Measurements from ENCODE around the gene SPG21. TPM values are rescaled to one million over a fixed set of nuclear protein-coding genes. Genes with fewer than 3 reads are reported as not detected.

The SPG21 gene
- total and polyA plus RNA-seq, 2 of the 13 experiments (the other 11 are each of a cell fraction or from before 2014, with no cell fraction given), result 36.7 to 42.4 TPM

DNA sequence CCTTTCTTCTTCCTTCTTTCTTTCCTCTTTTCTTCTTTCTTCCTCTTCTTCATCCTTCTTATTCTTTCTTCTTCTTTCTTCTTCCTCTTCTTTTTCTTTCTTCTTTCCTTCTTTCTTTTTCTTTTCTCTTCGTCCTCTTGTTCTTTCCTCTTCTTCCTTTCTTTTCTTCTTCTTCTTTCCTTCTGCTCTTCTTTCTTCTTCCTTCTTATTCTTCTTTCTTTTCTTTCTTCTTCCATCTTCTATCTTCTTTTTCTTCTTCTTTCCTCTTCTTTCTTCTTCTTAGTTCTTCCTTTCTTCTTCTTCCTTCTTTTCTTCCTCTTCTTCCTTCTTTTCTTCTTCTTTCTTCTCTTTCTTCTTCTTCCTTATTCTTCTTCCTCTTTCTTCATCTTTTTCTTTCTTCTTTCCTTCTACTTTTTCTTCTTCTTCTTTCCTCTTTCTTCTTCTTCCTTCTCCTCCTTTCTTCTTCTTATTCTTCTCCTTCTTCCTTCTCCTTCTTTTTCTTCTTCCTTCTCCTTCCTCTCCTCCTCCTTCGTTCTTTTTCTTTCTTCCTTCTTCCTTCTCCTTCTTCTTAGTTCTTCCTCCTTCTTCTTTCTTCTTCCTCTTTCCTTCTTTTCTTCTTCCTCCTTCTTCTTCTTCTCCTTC lies 37.8 kb downstream of the SPG21 start (continued):
- TF ChIP-seq, protein P1, sequence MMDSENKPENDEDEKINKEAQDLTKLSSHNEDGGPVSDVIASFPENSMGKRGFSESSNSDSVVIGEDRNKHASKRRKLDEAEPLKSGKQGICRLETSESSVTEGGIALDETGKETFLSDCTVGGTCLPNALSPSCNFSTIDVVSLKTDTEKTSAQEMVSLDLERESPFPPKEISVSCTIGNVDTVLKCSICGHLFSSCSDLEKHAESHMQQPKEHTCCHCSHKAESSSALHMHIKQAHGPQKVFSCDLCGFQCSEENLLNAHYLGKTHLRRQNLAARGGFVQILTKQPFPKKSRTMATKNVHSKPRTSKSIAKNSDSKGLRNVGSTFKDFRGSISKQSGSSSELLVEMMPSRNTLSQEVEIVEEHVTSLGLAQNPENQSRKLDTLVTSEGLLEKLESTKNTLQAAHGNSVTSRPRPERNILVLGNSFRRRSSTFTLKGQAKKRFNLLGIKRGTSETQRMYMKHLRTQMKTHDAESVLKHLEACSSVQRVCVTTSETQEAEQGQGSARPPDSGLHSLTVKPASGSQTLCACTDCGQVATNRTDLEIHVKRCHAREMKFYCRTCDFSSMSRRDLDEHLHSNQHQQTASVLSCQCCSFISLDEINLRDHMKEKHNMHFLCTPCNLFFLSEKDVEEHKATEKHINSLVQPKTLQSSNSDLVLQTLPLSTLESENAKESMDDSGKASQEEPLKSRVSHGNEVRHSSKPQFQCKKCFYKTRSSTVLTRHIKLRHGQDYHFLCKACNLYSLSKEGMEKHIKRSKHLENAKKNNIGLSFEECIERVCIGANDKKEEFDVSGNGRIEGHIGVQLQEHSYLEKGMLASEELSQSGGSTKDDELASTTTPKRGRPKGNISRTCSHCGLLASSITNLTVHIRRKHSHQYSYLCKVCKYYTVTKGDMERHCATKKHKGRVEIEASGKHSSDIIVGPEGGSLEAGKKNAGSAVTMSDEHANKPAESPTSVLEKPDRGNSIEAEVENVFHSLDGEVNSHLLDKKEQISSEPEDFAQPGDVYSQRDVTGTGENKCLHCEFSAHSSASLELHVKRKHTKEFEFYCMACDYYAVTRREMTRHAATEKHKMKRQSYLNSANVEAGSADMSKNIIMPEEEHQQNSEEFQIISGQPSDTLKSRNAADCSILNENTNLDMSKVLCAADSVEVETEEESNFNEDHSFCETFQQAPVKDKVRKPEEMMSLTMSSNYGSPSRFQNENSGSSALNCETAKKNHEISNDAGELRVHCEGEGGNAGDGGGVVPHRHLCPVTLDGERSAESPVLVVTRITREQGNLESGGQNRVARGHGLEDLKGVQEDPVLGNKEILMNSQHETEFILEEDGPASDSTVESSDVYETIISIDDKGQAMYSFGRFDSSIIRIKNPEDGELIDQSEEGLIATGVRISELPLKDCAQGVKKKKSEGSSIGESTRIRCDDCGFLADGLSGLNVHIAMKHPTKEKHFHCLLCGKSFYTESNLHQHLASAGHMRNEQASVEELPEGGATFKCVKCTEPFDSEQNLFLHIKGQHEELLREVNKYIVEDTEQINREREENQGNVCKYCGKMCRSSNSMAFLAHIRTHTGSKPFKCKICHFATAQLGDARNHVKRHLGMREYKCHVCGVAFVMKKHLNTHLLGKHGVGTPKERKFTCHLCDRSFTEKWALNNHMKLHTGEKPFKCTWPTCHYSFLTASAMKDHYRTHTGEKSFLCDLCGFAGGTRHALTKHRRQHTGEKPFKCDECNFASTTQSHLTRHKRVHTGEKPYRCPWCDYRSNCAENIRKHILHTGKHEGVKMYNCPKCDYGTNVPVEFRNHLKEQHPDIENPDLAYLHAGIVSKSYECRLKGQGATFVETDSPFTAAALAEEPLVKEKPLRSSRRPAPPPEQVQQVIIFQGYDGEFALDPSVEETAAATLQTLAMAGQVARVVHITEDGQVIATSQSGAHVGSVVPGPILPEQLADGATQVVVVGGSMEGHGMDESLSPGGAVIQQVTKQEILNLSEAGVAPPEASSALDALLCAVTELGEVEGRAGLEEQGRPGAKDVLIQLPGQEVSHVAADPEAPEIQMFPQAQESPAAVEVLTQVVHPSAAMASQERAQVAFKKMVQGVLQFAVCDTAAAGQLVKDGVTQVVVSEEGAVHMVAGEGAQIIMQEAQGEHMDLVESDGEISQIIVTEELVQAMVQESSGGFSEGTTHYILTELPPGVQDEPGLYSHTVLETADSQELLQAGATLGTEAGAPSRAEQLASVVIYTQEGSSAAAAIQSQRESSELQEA (CRISPR knock-in tag; IDR thresholded peaks at IDR 0.05; ENCODE audit: not compliant biosample characterization), result no peak

DNA sequence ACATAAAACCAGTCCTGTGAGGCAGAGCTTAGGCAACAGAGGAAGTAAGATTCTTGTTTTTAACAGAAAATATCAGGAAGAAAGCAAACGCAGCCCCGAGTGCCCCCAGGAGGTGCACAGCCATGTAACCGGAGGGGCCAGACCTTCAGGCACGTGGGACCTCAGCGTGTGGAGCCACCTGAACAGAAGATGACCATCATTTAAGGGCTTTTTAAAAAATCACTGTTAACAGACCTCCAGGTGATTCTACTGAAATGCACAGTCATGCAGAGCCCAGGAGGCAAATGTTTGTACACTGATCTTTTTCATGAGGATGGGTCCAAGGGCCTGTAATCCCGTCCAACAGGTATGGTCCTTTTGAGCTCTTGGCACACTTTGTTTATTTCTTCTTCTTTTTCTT lies 38.8 kb downstream of the SPG21 start:
- ATAC-seq (no peak; the same call in 2 of the 3 replicates), DNase-seq (ENCODE audit: low spot score) (no peak), FAIRE-seq (no peak)
- Histone ChIP-seq H2AFZ (ENCODE audit: low read length) (no peak overlapping the region), H3K36me3 (replicated peaks in 1 of 2; ENCODE audit: control insufficient read depth in 1 of 2, insufficient read depth in 2 of 2, low read length in 2 of 2) (peaks cover under 1 to 3% of the 10 kb centered on the region in 2 experiments; a peak in 2 of 5 replicates), H3K4me2 (ENCODE audit: low read depth, low read length) (no peak overlapping the region), H3K27me3 (ENCODE audit: control insufficient read depth in 1 of 2, insufficient read depth in 2 of 2, low read length in 2 of 2) (no peaks in the 10 kb centered on the region), H3K4me1 (ENCODE audit: insufficient read depth, low read length) (0 out of 2 replicates have a peak, but pooled peaks cover 7% of the 10 kb centered on the region), H3K4me3 (replicated peaks in 1 of 3; ENCODE audit: insufficient read depth in 1 of 3, low read depth in 2 of 3, low read length in 3 of 3) (no peak overlapping the region), H3K9ac (ENCODE audit: insufficient read depth, low read depth, low read length) (no peak overlapping the region), H4K20me1 (ENCODE audit: insufficient read depth, low read length) (no peaks in the 10 kb centered on the region), H3K27ac (ENCODE audit: extremely low read length, insufficient read depth, low read length) (no peak overlapping the region), H3K79me2 (ENCODE audit: insufficient read depth, low read length) (no peaks in the 10 kb centered on the region), H3K9me3 (ENCODE audit: low read length) (no peaks in the 10 kb centered on the region)
- 55% methylated on average over 6 of the region's 6 CpGs for WGBS (ENCODE audit: low lambda C conversion rate)
- TF ChIP-seq NFIB (CRISPR knock-in tag; IDR thresholded peaks at IDR 0.05; ENCODE audit: borderline replicate concordance), result no peak
- TF ChIP-seq ZZZ3 (CRISPR knock-in tag; IDR thresholded peaks at IDR 0.05; ENCODE audit: borderline replicate concordance), result no peak
- peak; percentile 74 for TF ChIP-seq NFE2L2 (IDR thresholded peaks at IDR 0.05; ENCODE audit: low read length)
- no peak for TF ChIP-seq STAT5B (CRISPR knock-in tag; IDR thresholded peaks at IDR 0.05)
- TF ChIP-seq HNF4G (IDR thresholded peaks at IDR 0.05; ENCODE audit: borderline replicate concordance, low read depth, low read length), result no peak
- no peak for TF ChIP-seq HNF4G (CRISPR knock-in tag; IDR thresholded peaks at IDR 0.05; ENCODE audit: borderline replicate concordance, low read depth)
- CTCF ChIA-PET (ENCODE audit: low intra/inter-chr PET ratio, low total read pairs), result no interaction called here
- intact Hi-C loops (cut with micrococcal nuclease; ENCODE audit: unreplicated experiment) (no loop called here), in situ Hi-C loops (cut with HindIII; ENCODE audit: extremely low pct_ligation_motif_present, low pct_unique_long_range_greater_than_20kb) (no loop called here)
- no TSS peak for BruUV-seq (replicated peaks)
- POLR2A ChIA-PET, result interaction anchor here (0.6 kb wide), 1 partner anchor 325 kb away, joined by 4 read pairs; no protein-coding TSS in a partner anchor
